Sigmoid colon (tissue), 7 donors: ENCODE data around the gene XIST. TPM values are rescaled to one million over a fixed set of nuclear protein-coding genes. Genes with fewer than 3 reads are reported as not detected.

Experiments
- DNase-seq: peaks from one replicate; pipeline ENCODE4 v3.0.0-alpha.2; 2019
- H3K27ac ChIP-seq, 4 donors: fragments of 200-600 bp; sonication (generic); one replicate each; pipeline ENCODE4 v1.5.1; 2016 to 2019; ENCODE audit warnings: mild to moderate bottlenecking in 1 of 4
- H3K27me3 ChIP-seq, 3 donors: fragments of 200-600 bp; sonication (generic); one replicate each; pipeline ENCODE4 v1.5.1; 2019; ENCODE audit warnings: mild to moderate bottlenecking in 1 of 3
- H3K36me3 ChIP-seq, 4 donors: fragments of 200-600 bp; sonication (generic); one replicate each; pipeline ENCODE4 v1.5.1; 2016 to 2019
- H3K4me1 ChIP-seq, 4 donors: fragments of 200-600 bp; sonication (generic); one replicate each; pipeline ENCODE4 v1.5.1; 2017 to 2019
- H3K4me3 ChIP-seq, 4 donors: fragments of 200-600 bp; sonication (generic); one replicate each; pipeline ENCODE4 v1.5.1; 2017 to 2019; ENCODE audit warnings: mild to moderate bottlenecking in 2 of 4, moderate library complexity in 1 of 4
- H3K9me3 ChIP-seq, 4 donors: fragments of 200-600 bp in 3 of 4; sonication (generic) in 3 of 4; one replicate each; pipeline versions ENCODE4 v1.5.1 to v1.6.1; 2013 to 2019
- CTCF ChIP-seq, 4 experiments: fragments of 450-650 bp in 3 of 4; fragments of 200-600 bp in 1 of 4; IDR thresholded peaks; one replicate each; pipeline ENCODE4 v1.5.1; 2016 to 2019; ENCODE audit warnings: antibody characterized with exemption in 4 of 4, mild to moderate bottlenecking in 3 of 4, moderate library complexity in 2 of 4
- EP300 ChIP-seq, 4 donors: sonication (generic); formaldehyde crosslinking; IDR thresholded peaks; one replicate each; pipeline ENCODE4 v1.6.1; 2017; ENCODE audit warnings: antibody characterized with exemption in 4 of 4
- POLR2A ChIP-seq, 2 donors: fragments of 450-650 bp; IDR thresholded peaks; one replicate each; pipeline ENCODE4 v1.6.1; 2016; ENCODE audit warnings: antibody characterized with exemption in 2 of 2, mild to moderate bottlenecking in 2 of 2, moderate library complexity in 2 of 2
- POLR2AphosphoS5 ChIP-seq, 4 donors: sonication (generic); formaldehyde crosslinking; IDR thresholded peaks; one replicate each; pipeline ENCODE4 v1.6.1; 2017; ENCODE audit warnings: antibody characterized with exemption in 4 of 4
- WGBS, 2 donors: extraction: QIAGEN DNeasy Blood & Tissue Kit; methylation state at CpG; one replicate each; pipeline ENCODE4 v1.1.7; 2013; 5-methylcytosine and 5-hydroxymethylcytosine counted together
- intact Hi-C: fragments of 100-400 bp; cut with DNase I; formaldehyde crosslinking; loops from one replicate; pipeline ENCODE4 v1.15.1; 2023
- polyA plus RNA-seq, 3 donors: library from polyadenylated mRNA; stranded (reverse); fragments of 200-250 nt; gene quantifications; one replicate each; pipeline ENCODE4 v1.2.3, GENCODE V29; 2013
- total RNA-seq, 4 donors: library from RNA; depleted of rRNA; stranded (reverse); fragments of >200 nt; gene quantifications; one replicate each; pipeline ENCODE4 v1.1.0, GENCODE V29; 2016
- donor health status: healthy with polysubstance abuse.
- donor health status: Bipolar disorder and iron deficiency.
- donor health status: healthy.

XIST gene
- total and polyA plus RNA-seq, 7 donors: 0.12 to 361 (median 1.8) TPM

- peak overlapping the region in 2 of 4 donors; percentile 2 to 64 for H3K4me3 ChIP-seq
Observed at GRCh38 chrX:73849073-73849472, 3.4 kb downstream of the XIST start.

DNA sequence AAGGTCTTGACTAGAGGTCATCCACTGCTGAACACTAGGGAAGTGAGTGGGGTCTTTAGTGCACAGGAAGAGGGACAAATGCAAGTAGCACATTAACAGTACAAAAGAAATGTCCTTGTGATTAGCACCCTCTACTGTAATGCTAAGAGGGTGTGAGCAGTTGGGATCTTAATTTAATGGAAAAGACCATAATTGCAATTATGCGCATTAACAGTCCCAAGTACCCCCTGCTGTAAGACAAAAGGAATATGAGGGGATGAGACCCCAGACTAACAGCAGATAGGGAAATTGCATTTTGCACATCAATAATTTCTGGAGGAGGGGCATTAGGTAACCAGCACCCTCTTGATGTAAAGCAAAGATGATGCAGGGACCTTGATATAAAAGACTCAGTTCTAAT is 4.5 kb downstream of the XIST start:
- Histone ChIP-seq H3K4me3 (no peak overlapping the region), H3K4me1 (peaks cover 0 to 44% (median 0%) of the 10 kb centered on the region in 4 donors), H3K27me3 (no peaks in the 10 kb centered on the region), H3K9me3 (no peaks in the 10 kb centered on the region), H3K36me3 (no peaks in the 10 kb centered on the region), H3K27ac (no peak overlapping the region)
- intact Hi-C loops: no loop called here
- TF ChIP-seq EP300 (IDR thresholded peaks at IDR 0.05) (no peak), POLR2AphosphoS5 (IDR thresholded peaks at IDR 0.05) (no peak), POLR2A (IDR thresholded peaks at IDR 0.05) (no peak), CTCF (IDR thresholded peaks at IDR 0.05) (no peak)
- no peak for DNase-seq
- 90 to 100% methylated on average over 1 of the region's 1 CpG for WGBS, 2 donors

More at GRCh38 chrX:73849073-73849472, 3.4 kb downstream of the XIST start:
- peaks cover 0 to 39% (median 0%) of the 10 kb centered on the region in 4 donors for H3K4me1 ChIP-seq
- H3K36me3 ChIP-seq: no peaks in the 10 kb centered on the region
- no peak overlapping the region for H3K27ac ChIP-seq
- intact Hi-C loops: no loop called here
- DNase-seq: no peak
- 89 to 91% methylated on average over 5 of the region's 5 CpGs for WGBS, 2 donors
- no peaks in the 10 kb centered on the region for H3K27me3 ChIP-seq
- no peaks in the 10 kb centered on the region for H3K9me3 ChIP-seq
- TF ChIP-seq EP300 (IDR thresholded peaks at IDR 0.05): no peak
- TF ChIP-seq CTCF (IDR thresholded peaks at IDR 0.05): no peak
- TF ChIP-seq POLR2AphosphoS5 (IDR thresholded peaks at IDR 0.05): no peak
- TF ChIP-seq POLR2A (IDR thresholded peaks at IDR 0.05): no peak

DNA sequence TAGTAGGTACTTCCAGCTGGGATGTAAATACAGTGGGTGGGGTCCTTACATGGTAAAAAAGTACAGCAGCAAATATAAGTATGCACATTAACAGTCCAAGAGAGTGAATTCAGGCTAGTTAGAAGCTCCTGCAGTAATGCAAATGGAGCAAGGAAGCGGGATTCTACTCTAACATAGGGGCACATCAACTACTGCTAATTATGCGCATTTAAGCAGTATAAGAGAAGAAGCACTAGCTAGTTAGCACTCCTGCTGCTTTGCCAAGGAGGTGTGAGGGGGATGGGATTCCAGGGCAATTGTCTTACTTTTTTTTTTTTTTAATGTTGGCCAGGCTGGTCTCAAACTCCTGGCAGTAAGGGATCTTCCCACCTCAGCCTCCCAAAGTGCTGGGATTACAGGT is 5.4 kb downstream of the XIST start:
- no peak for TF ChIP-seq POLR2A (IDR thresholded peaks at IDR 0.05)
- TF ChIP-seq CTCF (IDR thresholded peaks at IDR 0.05): no peak
- no peak for TF ChIP-seq EP300 (IDR thresholded peaks at IDR 0.05)
- no peak for TF ChIP-seq POLR2AphosphoS5 (IDR thresholded peaks at IDR 0.05)
- no peak overlapping the region for H3K27ac ChIP-seq
- no peaks in the 10 kb centered on the region for H3K9me3 ChIP-seq
- peaks cover 0 to 51% (median 0%) of the 10 kb centered on the region in 4 donors for H3K4me1 ChIP-seq
- no peak overlapping the region for H3K4me3 ChIP-seq
- 97 to 98% methylated on average over 2 of the region's 2 CpGs for WGBS, 2 donors
- no peak for DNase-seq
- H3K36me3 ChIP-seq: no peaks in the 10 kb centered on the region
- no peaks in the 10 kb centered on the region for H3K27me3 ChIP-seq
- intact Hi-C loops: no loop called here

- intact Hi-C loops: no loop called here
- Histone ChIP-seq H3K27ac (no peak overlapping the region), H3K27me3 (no peaks in the 10 kb centered on the region), H3K4me1 (peaks cover 0 to 44% (median 0%) of the 10 kb centered on the region in 4 donors), H3K36me3 (no peaks in the 10 kb centered on the region), H3K4me3 (no peak overlapping the region), H3K9me3 (no peaks in the 10 kb centered on the region)
- no peak for TF ChIP-seq EP300 (IDR thresholded peaks at IDR 0.05)
- TF ChIP-seq CTCF (IDR thresholded peaks at IDR 0.05): no peak
- no peak for TF ChIP-seq POLR2AphosphoS5 (IDR thresholded peaks at IDR 0.05)
- no peak for TF ChIP-seq POLR2A (IDR thresholded peaks at IDR 0.05)
- DNase-seq: no peak
- 90 to 92% methylated on average over 4 of the region's 4 CpGs for WGBS, 2 donors
Observed at GRCh38 chrX:73842541-73843234, 9.8 kb downstream of the XIST start.
